ENCODE data around the gene NRAP.
"Not testable (repeated sequence)": the region's sequence is repeated elsewhere in the genome, so short reads cannot be mapped to it uniquely, and the experiment has no call there.

NRAP gene

DNA sequence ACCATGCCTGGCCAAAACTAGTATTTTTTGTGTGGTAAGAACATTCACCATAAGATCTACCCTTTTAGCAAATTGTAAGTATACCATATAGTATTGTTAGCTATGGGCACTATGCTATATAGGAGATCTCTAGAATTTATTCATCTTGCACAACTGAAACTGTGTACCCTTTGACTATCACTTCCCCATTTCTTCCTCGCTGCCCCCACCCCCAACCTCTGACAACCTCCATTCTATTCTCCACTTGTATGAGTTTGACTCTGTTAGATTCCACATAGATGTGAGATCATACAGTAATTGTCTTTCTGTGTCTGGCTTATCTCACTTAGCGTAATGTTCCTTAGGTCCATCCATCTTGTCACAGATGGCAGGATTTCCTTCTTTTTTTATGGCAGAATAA lies 19.5 kb upstream of the NRAP start:
- DNase-seq (ENCODE audit: low read depth in 2 of 2), result no peak

DNA sequence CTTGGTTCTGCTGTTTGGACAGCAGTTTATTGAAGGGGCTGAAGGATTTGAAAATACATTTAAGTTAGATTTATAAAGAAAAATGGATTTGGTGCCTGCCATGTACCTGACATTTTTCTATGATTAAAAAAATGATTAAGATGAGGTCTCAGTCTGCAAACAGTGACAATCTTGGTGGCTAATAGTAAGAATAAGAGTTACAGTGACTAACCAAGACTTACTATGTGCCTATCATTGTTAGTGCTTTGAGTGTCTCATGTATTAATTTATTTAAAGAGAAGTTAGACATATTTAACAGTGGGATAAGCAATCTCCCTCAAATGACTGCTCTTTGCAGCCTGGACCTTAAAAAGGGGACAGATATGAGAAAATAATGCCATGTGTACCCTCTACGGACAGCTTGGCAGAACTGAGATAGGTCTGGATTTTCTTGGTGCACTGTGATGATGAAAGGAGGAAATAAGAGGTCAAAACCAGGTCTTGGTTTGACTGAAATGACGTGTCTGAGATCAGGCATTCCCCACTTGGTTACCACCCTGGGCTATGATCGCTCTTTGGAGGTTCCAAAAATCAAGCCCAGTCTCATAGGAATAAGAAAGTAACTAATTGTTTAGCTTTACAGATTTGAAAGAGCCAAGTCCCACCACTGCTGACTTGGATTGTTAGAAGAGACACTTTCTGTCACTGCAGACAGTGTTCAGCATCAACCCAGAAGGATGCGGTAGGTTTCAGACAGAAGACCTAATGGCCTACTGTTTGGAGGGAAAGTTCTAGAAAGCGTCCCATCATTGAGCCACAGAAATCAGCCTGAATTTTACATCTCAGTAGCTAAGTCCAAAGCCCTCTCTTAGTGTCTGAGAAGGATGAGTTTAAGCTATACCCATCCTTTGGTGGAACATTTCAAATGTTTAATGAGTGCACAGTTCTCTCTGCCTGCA lies 18.0 kb upstream of the NRAP start:
- no peak for DNase-seq (ENCODE audit: low read depth in 2 of 2)

DNA sequence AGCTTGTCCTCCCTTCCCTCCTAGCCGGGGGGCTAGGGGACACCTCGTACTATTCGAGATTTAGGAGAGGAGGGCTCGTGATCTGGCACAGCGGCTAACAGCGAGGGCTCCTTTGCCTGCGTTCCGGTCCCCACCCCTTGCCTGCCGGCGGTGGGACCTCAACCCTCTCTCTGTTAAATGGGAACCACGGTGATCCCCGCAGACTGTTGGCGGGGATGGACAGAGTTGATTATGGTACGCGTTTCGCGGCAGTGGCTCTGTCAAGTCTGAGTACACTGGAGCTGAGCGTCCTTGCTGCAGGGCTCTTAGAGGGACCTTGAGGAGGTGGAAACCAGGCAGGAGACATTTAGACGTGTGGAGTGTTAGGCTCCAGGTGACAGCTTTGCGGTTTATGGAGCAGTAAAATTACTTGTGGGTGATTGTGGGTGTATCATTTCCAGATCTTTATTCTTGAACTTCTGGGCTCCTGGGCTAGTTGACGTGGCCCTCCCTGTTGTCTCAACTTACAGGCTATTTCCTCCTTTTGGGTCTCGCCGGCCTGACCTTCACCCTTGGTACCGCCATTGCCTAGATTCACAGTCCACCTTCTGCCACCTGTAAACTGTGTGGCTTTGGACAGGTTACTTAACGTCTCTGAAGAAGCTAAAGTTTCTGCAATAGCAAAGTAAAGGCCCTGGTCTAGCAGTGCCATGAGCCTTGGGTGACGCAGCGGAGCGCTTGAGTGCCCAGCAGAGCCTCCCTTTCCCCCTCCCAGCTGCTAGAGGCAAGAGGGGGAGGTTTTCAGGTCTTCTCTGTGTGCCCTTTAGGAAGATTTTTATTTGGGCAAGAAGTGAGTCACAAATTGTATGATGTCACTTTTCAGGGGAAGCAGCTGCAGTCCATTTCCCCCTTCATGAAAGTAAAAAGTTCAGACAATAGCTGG lies 16.6 kb upstream of the NRAP start:
- no peak for DNase-seq (ENCODE audit: low read depth in 2 of 2)

DNA sequence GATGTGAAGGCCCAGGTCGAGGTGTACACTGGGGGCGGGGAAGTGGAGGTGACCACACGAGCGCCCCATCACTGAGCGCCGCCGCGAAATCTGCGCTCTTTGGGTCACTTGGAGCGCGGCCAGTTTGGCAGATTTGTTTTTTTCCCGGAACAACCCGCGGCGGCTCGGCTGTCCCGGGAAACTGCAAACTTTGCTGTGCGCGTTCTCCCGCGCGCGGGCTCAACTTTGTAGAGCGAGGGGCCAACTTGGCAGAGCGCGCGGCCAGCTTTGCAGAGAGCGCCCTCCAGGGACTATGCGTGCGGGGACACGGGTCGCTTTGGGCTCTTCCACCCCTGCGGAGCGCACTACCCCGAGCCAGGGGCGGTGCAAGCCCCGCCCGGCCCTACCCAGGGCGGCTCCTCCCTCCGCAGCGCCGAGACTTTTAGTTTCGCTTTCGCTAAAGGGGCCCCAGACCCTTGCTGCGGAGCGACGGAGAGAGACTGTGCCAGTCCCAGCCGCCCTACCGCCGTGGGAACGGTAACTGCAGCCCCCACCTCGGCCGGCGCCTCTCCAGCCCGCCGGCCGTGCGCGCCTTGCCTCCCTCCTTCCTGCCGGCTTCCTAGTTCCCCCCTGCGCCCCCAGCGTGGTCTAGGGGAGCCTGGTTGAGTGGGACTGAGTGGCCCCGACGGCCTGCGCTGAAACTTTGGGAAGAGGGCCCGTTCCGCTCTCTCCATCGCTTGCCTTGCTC lies 15.8 kb upstream of the NRAP start, which contains the start of gene CASP7:
CASP7 (plus strand) TSS at position 450 of the 727 bp plus-strand sequence. CDS start 17,582 bp downstream, outside the sequence.
- peak; percentile 39 to 59 for DNase-seq (ENCODE audit: low read depth in 2 of 2)

DNA sequence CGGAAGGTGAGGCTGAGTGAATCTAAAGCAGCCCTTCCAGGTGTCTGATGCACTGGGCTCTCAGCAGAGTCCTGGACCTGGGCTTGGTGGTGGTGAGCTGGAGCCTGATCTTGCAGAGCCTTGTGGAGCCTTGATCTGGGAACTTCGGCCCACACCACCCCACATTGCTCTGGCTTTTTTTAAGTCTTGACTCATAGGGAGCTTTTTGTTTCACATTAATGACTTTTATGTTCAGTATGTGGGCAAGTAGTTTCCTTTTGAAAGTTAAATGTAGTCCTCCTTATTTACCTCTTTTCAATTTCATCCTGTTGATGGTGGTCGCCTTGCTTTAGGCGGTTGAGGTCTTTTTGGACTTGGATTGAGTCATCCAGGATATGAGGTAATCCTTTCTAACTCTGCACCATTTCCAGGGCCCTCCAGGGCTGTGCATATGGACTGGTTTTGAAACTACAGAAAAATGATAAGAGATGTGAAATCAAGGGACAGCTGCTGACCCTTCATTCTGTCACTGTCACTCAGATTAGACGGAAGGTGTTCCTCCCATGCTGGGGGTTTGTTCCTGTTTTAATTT lies 2.9 kb upstream of the NRAP start:
- DNase-seq (ENCODE audit: low read depth in 2 of 2), result no peak

DNA sequence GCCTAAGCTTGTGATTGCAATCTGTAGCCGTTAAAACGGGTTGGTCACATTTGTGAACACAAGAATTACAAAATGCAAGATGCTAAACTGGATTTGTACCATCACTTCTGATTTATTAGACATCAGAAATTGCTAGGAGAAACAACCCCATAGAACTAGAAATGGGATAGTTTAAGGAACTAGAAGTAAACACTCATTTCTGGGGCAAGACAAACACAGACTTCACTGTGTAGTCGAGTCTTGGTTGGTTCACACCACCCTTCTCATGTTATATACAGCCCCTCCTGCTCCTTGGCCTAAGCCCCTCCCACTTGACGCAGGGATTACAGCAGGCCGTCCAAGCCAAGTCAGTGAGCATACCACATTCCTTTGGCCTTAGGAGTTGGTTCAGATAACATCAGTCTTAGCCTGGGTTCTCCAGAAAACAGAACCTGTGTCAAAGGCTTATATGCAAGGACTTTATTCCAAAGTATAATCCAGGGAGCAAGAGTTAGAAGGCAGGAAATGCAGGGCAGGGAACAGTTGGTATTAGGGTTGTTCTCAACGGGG lies 2.0 kb upstream of the NRAP start:
- DNase-seq (ENCODE audit: low read depth in 2 of 2), result no peak

DNA sequence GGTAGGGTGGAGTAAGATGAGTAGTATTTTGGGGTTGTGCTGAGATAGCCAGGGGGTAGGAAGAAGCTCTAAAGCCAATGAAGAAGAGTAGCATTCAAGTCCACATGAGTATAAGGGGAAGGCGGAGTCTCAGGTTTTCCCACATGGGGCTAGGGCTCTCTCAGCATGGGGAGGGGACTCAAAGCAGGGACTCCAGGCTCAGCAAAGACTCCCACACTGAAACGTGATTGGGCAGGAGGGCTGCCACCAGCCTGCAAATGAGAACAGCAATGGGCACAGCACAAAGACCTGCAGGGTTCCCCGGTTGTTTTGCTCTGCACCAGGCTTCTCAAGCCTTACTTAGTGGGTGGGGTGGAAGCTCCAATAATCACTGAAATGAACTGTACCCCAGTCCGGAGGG lies 1.5 kb upstream of the NRAP start:
- no peak for DNase-seq (ENCODE audit: low read depth in 2 of 2)

DNA sequence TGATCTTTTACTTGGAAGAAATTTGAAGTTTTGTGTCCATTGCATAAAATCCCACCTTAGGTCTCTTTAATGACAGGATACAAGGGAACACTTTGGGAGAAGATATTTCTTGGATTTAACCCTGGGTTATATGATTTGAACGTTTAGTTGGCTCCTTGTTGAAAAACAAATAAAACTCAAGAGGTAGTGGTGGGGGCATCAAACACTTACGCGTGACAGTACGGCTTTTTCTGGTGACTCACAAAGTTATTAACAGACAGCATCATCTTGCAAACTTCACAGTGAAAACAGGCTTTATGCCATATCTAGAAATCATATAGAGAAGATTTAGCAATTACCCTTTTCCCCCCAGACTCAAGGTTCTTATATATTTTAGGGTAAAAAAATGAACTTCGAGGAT lies 699 bp downstream of the NRAP start:
- DNase-seq (ENCODE audit: low read depth in 2 of 2), result no peak

DNA sequence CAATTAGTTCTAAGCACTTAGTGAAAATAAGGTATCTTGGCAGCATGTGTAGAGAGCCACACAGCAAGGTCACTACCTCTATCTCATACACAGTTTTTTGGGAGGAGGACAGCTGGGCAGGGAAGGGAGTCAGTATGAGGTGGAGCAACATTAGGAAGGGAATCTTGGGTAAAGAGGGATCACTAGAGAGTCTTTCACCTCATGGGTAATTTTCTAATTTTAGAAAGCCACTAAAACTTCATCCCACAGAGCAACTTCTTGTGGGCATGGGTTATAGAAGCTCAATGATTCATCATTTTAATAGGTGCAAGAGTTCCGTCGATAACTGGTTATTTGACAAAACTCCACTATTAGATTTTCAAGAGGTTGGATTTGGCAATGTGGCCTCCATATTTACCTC lies 2.5 kb downstream of the NRAP start:
- no peak for DNase-seq (ENCODE audit: low read depth in 2 of 2)

DNA sequence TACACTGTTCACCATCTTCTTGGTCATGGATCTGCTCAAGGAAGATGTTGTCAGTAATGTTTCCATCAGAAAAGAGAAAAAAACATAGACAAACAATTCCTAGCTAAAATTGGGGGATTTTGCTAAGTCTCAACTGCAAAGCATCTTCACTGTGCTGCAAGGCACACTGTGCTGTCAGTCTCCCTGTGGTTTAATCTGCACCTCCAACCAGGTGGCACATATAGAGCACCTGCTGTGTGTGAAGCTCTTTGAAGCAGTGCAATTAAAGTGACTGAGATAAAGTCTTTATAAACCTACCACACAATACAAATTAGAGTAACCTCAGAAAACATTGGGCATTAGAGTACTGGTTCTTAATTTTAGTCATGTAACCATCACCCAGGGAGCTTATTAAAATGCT lies 6.3 kb downstream of the NRAP start:
- no peak for DNase-seq (ENCODE audit: low read depth in 2 of 2)

DNA sequence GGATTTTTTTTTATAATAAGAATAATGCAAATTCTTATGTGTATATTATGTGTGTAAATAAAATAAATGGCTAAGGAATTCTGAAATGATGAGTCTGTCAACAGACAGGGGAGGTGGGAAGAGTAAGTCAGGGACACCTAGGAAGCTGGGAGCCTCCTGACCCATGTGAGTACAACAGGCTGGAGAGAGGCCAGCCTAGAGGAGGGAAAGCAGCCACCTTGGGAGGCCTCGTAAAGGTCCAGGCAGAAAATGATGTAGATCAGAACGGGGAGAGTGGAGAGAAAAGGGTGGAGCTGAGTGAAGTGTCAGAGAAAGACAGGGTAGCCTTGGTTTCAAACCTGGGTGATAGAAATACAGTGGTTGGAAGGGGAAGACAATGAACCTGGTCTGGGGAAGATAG lies 6.9 kb downstream of the NRAP start:
- no peak for DNase-seq (ENCODE audit: low read depth in 2 of 2)

DNA sequence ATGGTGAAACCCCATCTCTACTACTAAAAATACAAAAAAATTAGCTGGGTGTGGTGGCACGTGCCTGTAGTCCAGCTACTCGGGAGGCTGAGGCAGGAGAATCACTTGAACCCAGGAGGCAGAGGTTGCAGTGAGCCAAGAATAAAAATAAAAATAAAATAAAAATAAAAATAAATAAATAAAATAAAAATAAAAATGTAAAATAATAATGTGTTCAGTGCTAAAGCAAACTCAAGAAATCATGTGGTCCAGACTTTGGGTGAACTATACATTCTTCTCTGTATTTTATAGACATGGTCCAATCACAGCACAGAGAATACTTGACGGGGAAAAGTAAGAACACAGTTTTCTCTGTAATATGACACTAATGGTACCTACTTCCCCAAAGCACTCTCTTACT lies 11.4 kb downstream of the NRAP start:
- DNase-seq (ENCODE audit: low read depth in 2 of 2), result not testable (repeated sequence)

DNA sequence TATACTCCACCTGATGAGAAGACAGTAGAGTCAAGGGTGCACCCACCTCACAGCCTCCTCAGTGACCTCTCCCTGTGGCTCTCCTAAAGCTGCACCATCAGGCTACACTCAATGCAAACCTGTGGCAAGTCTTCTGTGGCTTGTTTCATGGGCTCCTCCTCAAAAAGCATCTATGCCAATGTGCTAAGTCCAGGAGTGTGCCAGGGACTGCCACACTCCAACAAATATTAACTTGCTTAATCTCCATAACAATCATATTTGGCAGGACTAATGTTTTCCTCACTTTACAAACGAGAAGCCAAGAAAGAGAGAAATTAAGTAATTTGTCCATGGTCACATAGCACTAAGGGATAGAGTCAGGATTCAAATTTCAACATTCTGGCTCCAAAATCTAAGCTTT lies 11.9 kb downstream of the NRAP start:
- no peak for DNase-seq (ENCODE audit: low read depth in 2 of 2)

DNA sequence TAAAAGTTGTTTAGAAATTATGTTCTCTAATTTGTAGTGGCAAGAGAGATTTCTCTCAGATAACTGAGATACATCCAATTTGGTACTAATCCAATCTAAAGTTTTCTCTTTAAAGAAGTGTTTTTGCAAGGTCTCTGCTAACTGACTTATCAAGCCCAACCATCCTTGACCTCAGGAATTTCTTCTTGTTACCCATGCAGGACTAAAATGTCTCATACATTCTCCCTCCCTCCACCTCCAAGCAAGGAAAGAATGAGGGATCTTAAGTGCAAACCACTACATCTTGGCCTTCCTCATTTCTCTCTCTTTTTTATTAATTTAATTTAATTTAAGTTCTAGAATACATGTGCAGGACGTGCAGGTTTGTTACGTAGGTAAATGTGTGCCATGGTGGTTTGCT lies 12.8 kb downstream of the NRAP start:
- DNase-seq (ENCODE audit: low read depth in 2 of 2), result no peak

DNA sequence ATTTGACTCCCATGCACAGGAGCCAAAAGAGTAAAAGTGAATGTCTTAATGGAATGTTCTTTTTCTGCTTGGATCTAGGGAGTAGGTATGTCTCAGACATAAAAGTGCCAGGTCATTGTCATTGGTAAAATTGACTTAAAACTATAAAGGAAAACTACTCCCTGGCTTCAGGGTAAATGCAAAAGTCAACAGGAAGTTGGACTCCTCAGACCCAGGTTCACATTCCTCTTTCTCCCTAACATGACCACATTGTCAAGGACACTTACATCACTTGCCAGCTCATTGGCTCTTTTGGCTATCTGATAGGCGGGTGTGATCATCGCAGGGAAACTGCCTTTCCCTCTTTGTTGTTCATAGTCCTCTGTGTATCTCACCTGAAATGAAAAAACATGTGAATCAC lies 13.7 kb downstream of the NRAP start:
- DNase-seq (ENCODE audit: low read depth in 2 of 2), result no peak

DNA sequence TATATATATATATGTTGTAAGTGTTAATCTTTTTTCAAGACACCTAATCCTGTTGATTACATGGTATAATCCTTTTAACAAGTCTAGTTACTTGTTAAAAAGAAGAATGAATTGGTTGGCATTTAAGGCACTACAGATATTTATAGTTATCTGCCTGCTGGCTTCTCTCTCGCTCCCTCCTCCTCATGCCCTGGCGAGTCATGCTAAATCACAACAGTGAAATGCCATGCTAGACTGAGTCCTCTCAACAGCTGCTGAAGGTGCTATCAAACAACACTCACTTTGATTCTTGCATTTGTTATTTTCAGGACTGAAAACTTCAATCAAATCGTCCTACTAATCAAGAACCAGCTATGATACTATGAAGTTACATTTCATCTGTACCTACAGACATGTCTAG lies 15.4 kb downstream of the NRAP start:
- DNase-seq (ENCODE audit: low read depth in 2 of 2), result no peak

DNA sequence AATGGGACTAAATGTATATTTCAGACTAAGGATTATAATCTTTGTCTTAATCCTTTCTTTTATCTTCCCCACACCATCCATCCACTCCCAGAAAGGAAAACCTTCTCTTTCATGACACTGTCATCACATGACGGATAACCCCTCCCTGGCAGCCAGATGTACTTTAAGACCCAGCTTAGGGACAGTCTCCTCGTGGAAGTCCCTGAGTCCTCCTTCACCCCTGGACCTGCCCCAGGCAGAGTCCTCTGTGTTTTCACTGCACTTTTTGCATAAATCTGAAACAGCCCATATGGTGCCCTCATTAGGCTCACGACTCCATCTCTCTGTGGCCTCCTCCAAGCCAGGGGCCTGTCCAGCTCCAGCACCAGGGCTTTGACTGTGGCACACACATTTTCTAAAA lies 16.0 kb downstream of the NRAP start:
- no peak for DNase-seq (ENCODE audit: low read depth in 2 of 2)

DNA sequence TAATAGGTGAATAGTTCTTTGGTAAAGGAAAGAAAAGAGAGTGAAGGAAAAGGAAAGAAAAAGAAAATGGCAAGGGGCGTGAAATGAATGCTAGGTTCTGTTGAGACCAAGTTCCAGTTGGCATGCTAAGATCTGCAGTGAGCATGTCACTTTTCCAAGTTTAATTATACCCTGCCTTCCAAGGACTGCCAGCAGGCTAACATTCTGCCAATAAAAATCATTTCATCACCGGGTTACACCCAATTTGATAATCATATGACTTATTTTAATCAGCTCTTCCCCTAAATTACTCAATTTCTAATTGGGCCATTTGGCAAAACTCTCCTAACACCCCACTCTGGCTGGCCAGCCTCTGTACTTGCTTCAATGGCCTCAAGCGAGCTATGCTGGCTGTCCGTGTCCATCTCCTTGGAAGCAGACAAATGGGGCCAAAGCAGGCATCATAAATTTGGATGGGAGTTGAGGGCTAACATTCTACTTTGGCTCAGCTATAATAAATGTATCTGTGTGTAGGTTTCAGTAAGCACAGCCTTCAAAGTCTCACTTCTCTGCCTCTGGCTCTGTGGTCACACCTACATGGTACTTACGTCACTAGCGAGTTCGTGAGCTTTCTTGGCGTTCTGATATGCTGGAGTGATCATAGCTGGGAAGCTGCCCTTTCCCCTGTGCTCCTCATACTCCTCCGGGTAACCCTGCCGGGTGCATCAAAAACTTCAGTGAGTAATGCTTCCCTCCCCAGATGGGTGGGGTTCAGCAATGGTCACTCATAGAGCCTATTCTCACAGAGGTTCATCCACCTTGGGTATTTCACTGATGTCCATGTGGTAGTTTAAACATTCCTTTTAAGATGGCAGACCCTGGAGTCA lies 17.3 kb downstream of the NRAP start:
- no peak for DNase-seq (ENCODE audit: low read depth in 2 of 2)

DNA sequence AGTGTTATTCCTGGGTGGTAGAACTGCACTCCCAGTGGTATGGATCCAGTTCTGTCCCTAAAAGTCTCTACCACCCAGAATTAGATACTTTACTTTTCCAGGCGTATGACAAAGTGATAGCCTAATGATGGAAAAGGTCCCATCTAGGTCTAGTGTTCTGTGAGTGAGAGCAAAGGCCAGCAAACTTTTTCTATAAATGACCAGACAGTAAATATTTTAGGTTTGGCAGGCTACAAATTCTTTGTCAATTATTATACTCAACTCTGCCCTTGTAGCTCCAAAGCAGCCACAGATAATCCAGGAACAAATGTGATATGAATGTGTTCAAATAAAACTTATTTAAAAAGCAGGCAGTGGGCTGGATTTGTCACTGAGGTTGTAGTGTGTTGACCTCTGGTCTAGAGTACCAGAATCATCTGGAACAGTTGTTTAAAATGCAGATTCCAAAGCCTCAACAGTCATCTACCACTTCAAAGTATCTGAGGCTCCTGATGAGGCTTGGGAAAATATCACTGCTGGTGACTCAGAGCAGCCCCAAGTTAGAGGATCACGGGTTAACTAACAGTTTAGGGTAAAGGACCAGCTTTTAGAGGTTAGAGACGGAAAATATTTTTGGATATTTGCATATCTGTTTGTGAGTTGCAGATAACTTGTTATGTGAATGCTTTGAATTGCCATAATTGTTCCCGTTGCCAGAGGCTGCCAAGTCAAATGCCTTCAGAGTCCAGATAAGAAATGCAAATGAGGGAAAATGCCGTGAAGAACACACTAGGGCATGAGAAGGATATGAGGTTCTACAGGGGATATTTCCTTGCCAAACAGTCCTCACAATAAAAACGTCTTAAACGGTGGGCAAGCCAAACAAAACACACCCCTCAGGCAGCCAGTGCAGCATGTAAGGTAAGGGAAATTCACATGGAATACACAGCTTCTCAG lies 19.4 kb downstream of the NRAP start:
- no peak for DNase-seq (ENCODE audit: low read depth in 2 of 2)

All from stimulated activated CD4-positive, alpha-beta T cell treated with anti-CD3 and anti-CD28 coated beads, Interleukin-1b, Interleukin-23, amount 100 ng/mL, for 1 hour (primary cell).